Adrenal gland (tissue), 12 donors: Measurements from ENCODE around the gene STRN3. TPM values are rescaled to one million over a fixed set of nuclear protein-coding genes. Genes with fewer than 3 reads are reported as not detected.
A peak's percentile ranks its signal among the peaks of the same experiment; 100 is the strongest.
"Not testable (repeated sequence)": the region's sequence is repeated elsewhere in the genome, so short reads cannot be mapped to it uniquely, and the experiment has no call there.

Experiments
- DNase-seq, 7 donors: peaks; one replicate each; pipeline ENCODE4 v3.0.0-alpha.2; 2019 to 2020
- H3K27ac ChIP-seq, 5 donors: fragments of 200-600 bp; sonication (generic) in 4 of 5; 1 replicate in 3 of 5; 2 replicates in 2 of 5; pipeline versions ENCODE4 v1.5.1 to v1.8.0; 2016 to 2020; ENCODE audit warnings: mild to moderate bottlenecking in 1 of 5
- H3K27me3 ChIP-seq: fragments of 200-600 bp; 2 replicates; pipeline ENCODE4 v1.8.0; 2021
- H3K36me3 ChIP-seq, 2 donors: fragments of 200-600 bp; replicated peaks in 1 of 2; 1 replicate in 1 of 2; 2 replicates in 1 of 2; pipeline versions ENCODE4 v1.5.1 to v1.8.0; 2018 to 2022
- H3K4me1 ChIP-seq, 2 donors: fragments of 200-600 bp; replicated peaks in 1 of 2; 1 replicate in 1 of 2; 2 replicates in 1 of 2; pipeline versions ENCODE4 v1.5.1 to v1.8.0; 2018 to 2021
- H3K4me3 ChIP-seq, 4 donors: fragments of 200-600 bp; sonication (generic) in 3 of 4; one replicate each; pipeline ENCODE4 v1.5.1; 2016 to 2018
- H3K9me3 ChIP-seq, 3 donors: fragments of 200-600 bp; sonication (generic) in 1 of 3; replicated peaks in 1 of 3; 1 replicate in 2 of 3; 2 replicates in 1 of 3; pipeline versions ENCODE4 v1.5.1 to v1.8.0; 2016 to 2021
- POLR2A ChIP-seq, 2 donors: fragments of 450-650 bp; IDR thresholded peaks; one replicate each; pipeline ENCODE4 v1.6.1; 2017; ENCODE audit warnings: antibody characterized with exemption in 2 of 2, mild to moderate bottlenecking in 2 of 2, moderate library complexity in 1 of 2
- WGBS, 4 donors: extraction: QIAGEN DNeasy Blood & Tissue Kit in 2 of 4; methylation state at CpG; one replicate each; pipeline versions ENCODE4 v1.1.5 to v1.1.7; 2013 to 2017; 5-methylcytosine and 5-hydroxymethylcytosine counted together
- intact Hi-C, 2 donors: fragments of 100-400 bp; cut with DNase I; formaldehyde crosslinking; loops; one replicate each; pipeline versions ENCODE4 v1.14.1 to v1.15.0; 2022 to 2023
- polyA plus RNA-seq, 3 donors: library from polyadenylated mRNA; stranded (reverse); fragments of 200-250 nt in 2 of 3; fragments of 350-450 nt in 1 of 3; fragmentation: Illumina TruSeq in 1 of 3; extraction: RNeasy Lipid Tissue Mini Kit (QIAGEN cat#74804) in 1 of 3; gene quantifications; one replicate each; pipeline ENCODE4 v1.2.3, GENCODE V29; 2013 to 2014
- total RNA-seq, 9 donors: library from RNA; depleted of rRNA in 4 of 9; stranded (reverse); fragments of >200 nt in 4 of 9; fragments of 120-200 nt in 1 of 9; fragmentation: NEBNext Ultra II Directional in 1 of 9; extraction: Animal tissue kit (Norgen Biotek cat#: 25700) in 1 of 9; gene quantifications; one replicate each; pipeline versions ENCODE4 v1.1.0 to v1.2.4, GENCODE V29; 2013 to 2023
- TF ChIP-seq, protein P1 (sequence below), 6 experiments: fragments of 450-650 bp in 4 of 6; fragments of 200-600 bp in 2 of 6; sonication (generic) in 1 of 6; IDR thresholded peaks; 1 replicate in 5 of 6; 2 replicates in 1 of 6; pipeline versions ENCODE4 v1.5.1 to v1.8.0; 2016 to 2021; ENCODE audit warnings: antibody characterized with exemption in 6 of 6, mild to moderate bottlenecking in 2 of 6, moderate library complexity in 1 of 6
- donor health status: healthy with polysubstance abuse.
- donor health status: Bipolar disorder and iron deficiency.
- donor health status: DM: yes; HTN: yes; CAD: no.
- donor health status: DM: no; HTN: no; CAD: no.
- donor health status: DM: no; HTN: no; CAD: no.
- donor health status: DM: yes; HTN: yes; CAD: no.

The STRN3 gene
- total and polyA plus RNA-seq, 12 donors = 11.0 to 61.2 (median 36.2) TPM

GRCh38 chr14:31059152-31059924 lies 33.2 kb upstream of the STRN3 start:
- H3K9me3 ChIP-seq = no peaks in the 10 kb centered on the region
- peak in 6 of 7 donors; percentile 61 to 85 (median 68) for DNase-seq
- no peaks in the 10 kb centered on the region for H3K36me3 ChIP-seq
- H3K27ac ChIP-seq = no peak overlapping the region
- WGBS, 4 donors = 34 to 50% (median 44%) methylated on average over 1 of the region's 1 CpG
- H3K4me3 ChIP-seq = no peak overlapping the region
- no peaks in the 10 kb centered on the region for H3K27me3 ChIP-seq
- intact Hi-C loops = no loop called here
- TF ChIP-seq, protein P1, sequence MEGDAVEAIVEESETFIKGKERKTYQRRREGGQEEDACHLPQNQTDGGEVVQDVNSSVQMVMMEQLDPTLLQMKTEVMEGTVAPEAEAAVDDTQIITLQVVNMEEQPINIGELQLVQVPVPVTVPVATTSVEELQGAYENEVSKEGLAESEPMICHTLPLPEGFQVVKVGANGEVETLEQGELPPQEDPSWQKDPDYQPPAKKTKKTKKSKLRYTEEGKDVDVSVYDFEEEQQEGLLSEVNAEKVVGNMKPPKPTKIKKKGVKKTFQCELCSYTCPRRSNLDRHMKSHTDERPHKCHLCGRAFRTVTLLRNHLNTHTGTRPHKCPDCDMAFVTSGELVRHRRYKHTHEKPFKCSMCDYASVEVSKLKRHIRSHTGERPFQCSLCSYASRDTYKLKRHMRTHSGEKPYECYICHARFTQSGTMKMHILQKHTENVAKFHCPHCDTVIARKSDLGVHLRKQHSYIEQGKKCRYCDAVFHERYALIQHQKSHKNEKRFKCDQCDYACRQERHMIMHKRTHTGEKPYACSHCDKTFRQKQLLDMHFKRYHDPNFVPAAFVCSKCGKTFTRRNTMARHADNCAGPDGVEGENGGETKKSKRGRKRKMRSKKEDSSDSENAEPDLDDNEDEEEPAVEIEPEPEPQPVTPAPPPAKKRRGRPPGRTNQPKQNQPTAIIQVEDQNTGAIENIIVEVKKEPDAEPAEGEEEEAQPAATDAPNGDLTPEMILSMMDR (IDR thresholded peaks at IDR 0.05) = no peak
- TF ChIP-seq POLR2A (IDR thresholded peaks at IDR 0.05) = no peak
- peaks cover 7 to 8% of the 10 kb centered on the region in 2 donors for H3K4me1 ChIP-seq

DNA sequence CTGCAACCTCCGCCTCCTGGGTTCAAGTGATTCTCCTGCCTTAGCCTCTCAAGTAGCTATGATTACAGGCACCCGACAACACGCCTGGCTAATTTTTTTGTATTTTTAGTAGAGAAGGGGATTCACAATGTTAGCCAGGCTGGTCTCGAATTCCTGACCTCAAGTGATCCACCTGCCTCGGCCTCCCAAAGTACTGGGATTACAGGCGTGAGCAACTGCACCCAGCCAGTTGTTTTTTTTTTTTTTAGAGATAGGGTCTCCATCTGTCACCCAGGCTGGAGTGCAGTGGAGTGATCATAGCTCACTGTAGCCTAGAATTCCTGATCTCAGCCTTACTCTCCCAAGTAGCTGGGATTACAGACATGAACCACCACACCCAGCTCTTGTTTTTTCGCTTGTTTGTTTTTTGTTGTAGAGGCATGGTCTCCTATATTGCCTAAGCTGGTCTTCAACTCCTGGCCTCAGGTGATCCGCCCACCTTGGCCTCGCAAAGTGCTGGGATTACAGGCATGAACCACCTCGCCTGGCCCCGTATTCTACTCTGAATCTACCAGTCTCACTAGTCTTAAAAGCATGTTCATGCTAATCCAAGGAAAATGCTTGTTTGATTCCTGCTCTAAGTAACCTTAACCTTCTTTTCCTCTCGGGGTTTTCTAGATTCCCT lies 31.7 kb upstream of the STRN3 start:
- no peak for DNase-seq
- no peak for TF ChIP-seq POLR2A (IDR thresholded peaks at IDR 0.05)
- TF ChIP-seq, protein P1 (IDR thresholded peaks at IDR 0.05) = no peak
- Histone ChIP-seq H3K9me3 (no peaks in the 10 kb centered on the region), H3K4me3 (no peak overlapping the region), H3K27ac (no peak overlapping the region), H3K4me1 (peaks cover 12 to 17% of the 10 kb centered on the region in 2 donors), H3K27me3 (no peaks in the 10 kb centered on the region), H3K36me3 (no peaks in the 10 kb centered on the region)
- 92 to 98% (median 95%) methylated on average over 12 of the region's 12 CpGs for WGBS, 4 donors
- intact Hi-C loops = no loop called here

GRCh38 chr14:31057035-31057434 lies 30.9 kb upstream of the STRN3 start:
- Histone ChIP-seq H3K4me1 (peaks cover 12 to 18% of the 10 kb centered on the region in 2 donors), H3K36me3 (no peaks in the 10 kb centered on the region), H3K9me3 (no peaks in the 10 kb centered on the region), H3K27me3 (no peaks in the 10 kb centered on the region), H3K4me3 (no peak overlapping the region), H3K27ac (no peak overlapping the region)
- intact Hi-C loops = no loop called here
- TF ChIP-seq POLR2A (IDR thresholded peaks at IDR 0.05) = no peak
- TF ChIP-seq, protein P1 (IDR thresholded peaks at IDR 0.05) = no peak
- 89 to 100% (median 96%) methylated on average over 1 of the region's 1 CpG for WGBS, 4 donors
- DNase-seq = no peak

- intact Hi-C loops = not testable (repeated sequence)
- 52 to 58% (median 56%) methylated on average over 9 of the region's 9 CpGs for WGBS, 4 donors
Observed at GRCh38 chr14:31052905-31053586, 26.9 kb upstream of the STRN3 start.

More at GRCh38 chr14:31052905-31053586, 26.9 kb upstream of the STRN3 start:
- not testable (repeated sequence) for H3K4me1 ChIP-seq, H3K9me3 ChIP-seq, H3K4me3 ChIP-seq, H3K36me3 ChIP-seq, H3K27me3 ChIP-seq
- DNase-seq = peak; percentile 51 to 81 (median 69)
- H3K27ac ChIP-seq = peak overlapping the region in 2 of 5 donors; percentile 30 to 49
